Fibroblast of lung (primary cell): ENCODE results near the gene EGLN3.

Source experiments
- CTCF ChIP-seq, 2 donors: IDR thresholded peaks in 1 of 2; conservative IDR thresholded peaks in 1 of 2; 1 replicate in 1 of 2; 2 replicates in 1 of 2; pipeline ENCODE4 v1.5.1; 2011 to 2012; ENCODE audit warnings: low read length in 2 of 2, control low read depth in 1 of 2, inconsistent platforms in 1 of 2, low read depth in 1 of 2, mild to moderate bottlenecking in 1 of 2
- EZH2 ChIP-seq: IDR thresholded peaks from 2 replicates; pipeline ENCODE4 v1.5.1; 2012; ENCODE audit warnings: low read length, control low read depth, mild to moderate bottlenecking; ENCODE audit errors: missing control alignments

- TF ChIP-seq EZH2: no peak
- TF ChIP-seq CTCF (conservative IDR thresholded peaks at IDR 0.05 in 1 of 2, IDR thresholded peaks at IDR 0.05 in 1 of 2; ENCODE audit: low read depth in 1 of 2, low read length in 2 of 2): no peak
Observed at GRCh38 chr14:33943096-33943883, 7.6 kb downstream of the EGLN3 start.
